LNCAP (cell line): Measurements from ENCODE around the gene ZFPM1.

Experiments used
- TF ChIP-seq, protein P1 (sequence below): fragments of 450-650 bp; IDR thresholded peaks from 2 replicates; pipeline ENCODE4 v1.5.1; 2017; ENCODE audit warnings: mild to moderate bottlenecking

The ZFPM1 gene

DNA sequence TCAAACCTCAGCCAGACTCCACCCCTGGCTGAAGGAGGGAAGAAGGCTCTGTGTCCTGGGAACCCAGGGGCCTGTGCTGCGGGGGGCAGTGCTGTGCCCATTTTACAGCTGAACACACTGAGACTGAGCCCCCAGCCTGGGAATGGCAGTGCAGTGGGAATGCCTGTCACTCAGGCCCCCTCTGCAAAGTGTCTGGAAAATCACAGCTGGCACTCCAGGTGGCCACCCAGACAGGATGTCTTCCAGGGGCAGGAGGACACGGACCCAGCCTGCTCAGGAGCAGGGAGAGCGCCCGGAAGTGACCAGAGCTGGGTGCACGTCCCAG, 37.7 kb upstream of the ZFPM1 start:
- TF ChIP-seq, protein P1, sequence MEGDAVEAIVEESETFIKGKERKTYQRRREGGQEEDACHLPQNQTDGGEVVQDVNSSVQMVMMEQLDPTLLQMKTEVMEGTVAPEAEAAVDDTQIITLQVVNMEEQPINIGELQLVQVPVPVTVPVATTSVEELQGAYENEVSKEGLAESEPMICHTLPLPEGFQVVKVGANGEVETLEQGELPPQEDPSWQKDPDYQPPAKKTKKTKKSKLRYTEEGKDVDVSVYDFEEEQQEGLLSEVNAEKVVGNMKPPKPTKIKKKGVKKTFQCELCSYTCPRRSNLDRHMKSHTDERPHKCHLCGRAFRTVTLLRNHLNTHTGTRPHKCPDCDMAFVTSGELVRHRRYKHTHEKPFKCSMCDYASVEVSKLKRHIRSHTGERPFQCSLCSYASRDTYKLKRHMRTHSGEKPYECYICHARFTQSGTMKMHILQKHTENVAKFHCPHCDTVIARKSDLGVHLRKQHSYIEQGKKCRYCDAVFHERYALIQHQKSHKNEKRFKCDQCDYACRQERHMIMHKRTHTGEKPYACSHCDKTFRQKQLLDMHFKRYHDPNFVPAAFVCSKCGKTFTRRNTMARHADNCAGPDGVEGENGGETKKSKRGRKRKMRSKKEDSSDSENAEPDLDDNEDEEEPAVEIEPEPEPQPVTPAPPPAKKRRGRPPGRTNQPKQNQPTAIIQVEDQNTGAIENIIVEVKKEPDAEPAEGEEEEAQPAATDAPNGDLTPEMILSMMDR, result no peak

DNA sequence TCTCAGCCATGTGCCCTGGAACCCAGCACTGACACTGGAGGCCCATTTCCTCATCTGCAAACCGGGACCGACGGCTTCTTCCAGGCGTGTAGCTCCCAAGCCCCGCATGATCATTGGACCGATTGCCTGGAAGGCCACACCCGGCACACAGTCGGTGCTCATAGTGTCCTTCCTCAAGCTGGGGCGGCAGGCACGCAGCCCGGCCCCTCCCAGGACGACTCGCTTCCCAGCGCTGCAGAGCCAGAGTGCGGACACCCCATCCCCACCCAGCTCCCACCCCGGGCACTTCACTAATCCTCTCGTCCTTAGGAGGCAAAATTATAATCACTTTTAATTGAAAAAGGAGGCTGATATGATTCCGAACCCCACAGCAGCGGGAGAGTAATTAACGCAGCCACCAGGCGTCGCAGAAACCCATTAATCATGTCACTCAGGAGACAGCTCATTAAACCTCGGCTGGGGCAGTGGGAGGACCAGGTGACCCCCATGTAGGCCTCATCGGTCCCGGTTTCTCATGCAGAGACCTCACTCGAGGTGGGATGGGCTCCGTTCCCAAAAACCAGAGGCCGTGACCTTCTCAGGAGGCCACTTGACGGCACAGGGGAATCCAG, 37.3 kb upstream of the ZFPM1 start:
- TF ChIP-seq, protein P1, result no peak

DNA sequence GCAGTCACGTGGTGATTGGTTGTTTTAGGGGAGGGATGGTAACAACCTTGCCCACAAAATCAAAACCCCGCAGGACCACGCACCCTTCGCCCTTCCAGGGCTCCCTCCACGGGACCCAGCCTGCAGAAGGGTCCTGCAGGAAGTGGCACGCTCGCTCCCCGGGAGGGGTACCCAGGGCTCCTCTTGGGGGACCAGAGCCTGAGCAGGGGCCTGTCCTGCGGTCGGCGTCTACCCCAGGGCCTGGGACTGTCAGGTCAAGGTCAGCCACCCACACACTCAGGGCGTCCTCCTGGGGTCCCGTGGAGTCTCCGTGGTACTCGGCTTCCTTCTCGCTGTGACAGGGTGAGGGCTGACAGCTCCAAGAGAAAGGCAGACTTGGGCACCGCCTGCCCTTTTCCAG, 36.4 kb upstream of the ZFPM1 start:
- TF ChIP-seq, protein P1, result no peak

DNA sequence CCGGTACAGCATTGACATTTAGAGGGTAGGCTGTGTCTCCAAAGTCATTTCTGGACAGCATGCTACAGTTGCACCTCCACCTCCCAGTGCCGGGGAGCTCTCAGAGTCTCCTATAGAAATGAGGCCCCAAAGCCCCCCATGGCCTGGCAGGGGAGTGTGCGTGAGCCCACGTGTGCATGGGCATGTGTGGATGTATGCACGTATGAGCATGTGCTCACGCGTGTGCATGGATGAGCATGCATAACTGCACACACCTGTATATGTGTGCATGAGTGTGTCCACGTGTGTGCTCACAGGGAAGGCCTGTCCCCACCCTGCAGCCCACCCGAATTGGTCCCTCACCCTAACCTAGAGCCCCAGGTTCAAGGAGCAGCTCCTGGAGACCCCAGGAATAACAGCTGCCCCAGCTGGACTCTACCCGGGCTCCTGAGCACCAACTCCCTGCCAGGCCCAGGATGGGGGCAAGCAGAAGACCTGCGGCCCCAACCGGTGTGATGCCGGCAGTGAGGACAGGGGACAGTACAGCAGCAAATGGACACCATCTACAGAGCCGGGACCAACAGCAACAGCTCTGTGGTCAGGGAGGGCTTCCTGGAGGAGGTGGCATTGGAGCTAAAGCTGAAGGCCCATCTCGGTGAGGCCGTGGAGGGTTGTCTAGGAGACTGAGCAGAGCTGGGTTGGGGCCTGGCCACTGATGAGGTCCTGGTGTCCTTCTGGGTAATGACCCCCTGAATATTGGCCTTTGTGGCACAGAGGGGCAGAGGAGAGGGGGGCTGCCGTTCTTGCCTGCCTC, 35.2 kb upstream of the ZFPM1 start:
- TF ChIP-seq, protein P1, result no peak

DNA sequence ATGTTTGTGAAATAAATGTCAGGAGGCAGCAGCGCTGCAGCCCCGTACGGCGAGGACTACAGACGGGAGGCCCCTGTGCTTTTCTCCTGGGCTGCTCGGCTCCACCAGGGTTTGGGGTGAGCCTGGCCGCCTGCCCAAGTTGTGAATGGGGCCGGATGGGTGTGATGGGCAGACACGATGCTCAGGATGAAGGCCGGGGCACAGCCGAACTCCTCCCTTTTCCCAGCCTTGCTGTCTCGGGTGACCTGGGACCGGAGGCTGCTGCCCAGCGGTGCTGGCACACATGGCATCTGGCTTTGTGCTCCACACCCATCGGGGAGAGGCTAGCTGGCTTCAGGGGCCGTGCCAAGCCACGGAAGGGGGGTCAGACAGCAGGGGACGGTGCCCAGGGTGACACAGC, 34.2 kb upstream of the ZFPM1 start:
- TF ChIP-seq, protein P1, result no peak

DNA sequence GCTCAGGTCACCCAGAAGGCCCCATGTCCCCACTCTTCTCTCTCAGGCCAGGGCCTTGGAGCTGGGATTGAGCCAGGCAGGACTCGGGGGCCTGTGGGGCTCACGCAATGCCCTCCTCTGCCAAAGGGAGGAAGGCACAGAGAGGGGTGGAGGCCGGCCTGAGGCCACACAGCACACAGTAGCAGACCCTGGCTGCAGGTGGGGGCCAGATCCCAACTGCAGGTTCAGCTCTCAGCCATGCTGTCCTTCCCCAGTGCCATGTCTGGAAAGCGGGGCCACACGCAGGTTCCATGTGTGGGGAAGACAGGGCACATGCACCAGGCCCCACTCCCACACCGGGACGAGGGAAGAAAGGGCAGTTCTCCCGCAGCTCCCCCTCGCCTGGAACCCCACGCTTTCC, 33.3 kb upstream of the ZFPM1 start:
- TF ChIP-seq, protein P1, result no peak

DNA sequence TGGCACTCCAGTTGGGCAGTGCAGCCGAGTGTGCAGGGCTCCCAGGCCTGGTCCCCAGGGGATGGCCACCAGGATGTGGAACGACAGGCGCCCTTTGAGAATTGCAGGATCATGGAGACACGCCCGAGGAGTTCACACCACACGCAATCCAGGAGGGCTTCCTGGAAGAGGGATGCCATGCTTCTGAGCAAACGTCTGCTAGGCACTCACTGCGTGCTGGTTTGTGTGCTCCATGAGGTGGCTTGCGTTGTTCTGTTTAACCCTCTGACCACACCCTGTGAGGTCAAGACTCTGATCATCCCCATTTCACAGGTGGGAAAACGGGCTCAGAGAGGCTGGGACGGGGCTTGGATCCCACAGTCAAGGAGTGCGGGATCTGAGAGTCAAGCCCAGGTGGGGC, 32.6 kb upstream of the ZFPM1 start:
- TF ChIP-seq, protein P1, result no peak
